ENCODE data around the gene USF2.

Gene USF2

GRCh38 chr19:35302446-35302845 lies 33.7 kb downstream of the USF2 start:
- no peak for DNase-seq

DNA sequence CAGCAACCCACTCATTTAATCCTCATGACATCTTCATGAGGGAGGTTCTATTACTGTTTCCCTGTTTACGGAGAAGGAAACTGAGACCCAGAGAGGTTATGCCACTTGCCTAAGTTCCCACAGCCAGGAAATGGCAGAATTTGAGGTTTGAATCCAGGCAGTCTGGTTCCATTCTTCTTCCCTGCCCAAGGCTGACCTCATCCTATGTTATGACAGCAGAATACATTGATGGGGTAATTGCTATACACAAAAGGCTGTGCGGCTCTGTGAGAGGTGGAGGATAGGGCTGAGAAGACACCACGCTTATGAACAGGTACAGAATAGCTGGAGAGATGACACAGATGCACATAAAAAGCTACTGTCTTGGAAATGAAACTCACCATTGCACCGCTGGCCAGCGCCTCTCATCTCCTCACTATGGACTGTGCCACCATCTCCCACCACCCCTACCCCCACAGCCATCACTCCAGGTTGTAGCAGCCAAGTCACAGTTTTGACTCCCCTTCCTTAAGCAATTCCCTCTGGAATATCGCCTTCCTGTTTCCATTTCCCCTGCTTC lies 34.7 kb downstream of the USF2 start:
- DNase-seq, result no peak

- DNase-seq, result no peak
These were observed 35.3 kb downstream of the USF2 start for GRCh38 chr19:35304036-35304435.

- no peak for DNase-seq
These were observed 36.4 kb downstream of the USF2 start for GRCh38 chr19:35305181-35305580.

GRCh38 chr19:35306473-35307246 lies 37.9 kb downstream of the USF2 start:
- no peak for DNase-seq

DNA sequence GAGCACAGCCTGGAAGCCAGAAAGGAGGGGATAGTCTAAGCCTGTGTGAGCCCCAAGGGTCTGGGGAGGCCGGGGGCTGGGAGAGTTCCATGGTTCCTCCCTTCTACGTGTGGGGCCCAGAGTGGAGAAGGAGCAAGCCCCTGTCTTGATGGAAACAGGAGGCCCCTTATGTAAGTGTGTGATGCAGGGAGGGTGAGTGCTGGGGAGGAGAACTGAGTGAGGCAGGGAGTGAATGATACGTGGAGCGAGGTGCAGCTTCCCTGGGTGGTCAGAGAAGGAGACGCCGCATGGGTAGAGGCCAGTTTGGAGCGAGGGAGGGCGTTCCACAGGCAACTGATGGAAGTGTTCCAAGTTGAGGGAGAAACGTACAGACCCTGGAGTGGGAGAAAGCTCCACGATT lies 39.2 kb downstream of the USF2 start:
- DNase-seq, result no peak

GRCh38 chr19:35308910-35309309 lies 40.1 kb downstream of the USF2 start:
- DNase-seq, result no peak

GRCh38 chr19:35309481-35310279 lies 40.9 kb downstream of the USF2 start:
- DNase-seq, result no peak

DNA sequence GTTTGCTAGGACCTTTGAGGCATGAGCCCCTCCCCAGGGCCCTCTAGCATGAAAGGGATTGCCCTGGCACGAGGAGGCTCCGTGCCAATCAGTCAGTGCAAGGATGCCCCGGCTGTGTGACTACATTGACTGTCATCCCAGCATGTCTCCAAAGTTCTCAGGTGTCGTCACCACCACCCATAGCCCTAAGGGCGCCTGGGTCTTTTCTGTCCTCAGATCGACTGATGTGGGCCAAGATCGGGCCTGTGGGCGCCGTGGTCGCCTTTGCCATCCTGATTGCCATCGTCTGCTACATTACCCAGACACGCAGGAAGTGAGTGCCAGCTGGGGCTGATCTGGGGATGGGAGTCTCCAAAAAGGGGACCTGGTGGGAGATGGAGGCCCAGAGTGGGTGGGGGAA lies 41.6 kb downstream of the USF2 start:
- DNase-seq, result no peak

GRCh38 chr19:35310811-35311465 lies 42.2 kb downstream of the USF2 start:
- no peak for DNase-seq

DNA sequence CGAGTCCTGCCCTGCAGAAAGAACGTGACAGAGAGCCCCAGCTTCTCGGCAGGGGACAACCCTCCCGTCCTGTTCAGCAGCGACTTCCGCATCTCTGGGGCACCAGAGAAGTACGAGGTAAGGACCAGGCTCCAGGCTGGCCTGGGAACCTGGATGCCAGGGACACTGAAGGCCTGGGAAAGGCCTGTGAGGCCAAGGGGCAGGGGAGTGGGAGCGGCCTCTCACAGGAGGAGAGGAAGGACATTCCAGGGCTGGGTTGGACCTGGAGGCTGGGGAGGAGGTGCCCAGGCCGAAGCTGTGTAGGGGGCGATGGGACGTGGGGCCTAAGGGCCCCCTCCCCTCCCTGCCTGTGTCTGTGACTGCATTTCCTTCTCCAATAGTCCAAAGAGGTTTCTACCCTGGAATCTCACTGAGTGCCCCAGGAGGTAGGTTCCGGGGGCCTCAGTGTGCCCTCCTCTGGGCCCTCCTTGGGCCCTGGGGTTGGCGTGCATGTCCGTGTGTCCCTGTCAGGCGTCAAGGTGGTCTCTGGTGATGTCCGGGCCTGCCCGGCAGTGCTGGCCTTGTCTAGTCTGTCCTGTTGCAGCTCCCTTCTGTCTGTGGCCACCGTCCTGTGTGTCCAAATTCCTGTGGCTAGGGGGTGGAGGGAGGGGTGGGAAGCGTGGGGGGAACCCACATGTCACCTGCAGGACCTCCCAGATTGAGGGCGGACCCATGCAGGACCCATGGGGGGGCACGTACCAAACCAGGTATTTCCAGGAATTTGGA lies 43.3 kb downstream of the USF2 start:
- no peak for DNase-seq

- no peak for DNase-seq
These were observed 44.8 kb downstream of the USF2 start for GRCh38 chr19:35313587-35313986.

DNA sequence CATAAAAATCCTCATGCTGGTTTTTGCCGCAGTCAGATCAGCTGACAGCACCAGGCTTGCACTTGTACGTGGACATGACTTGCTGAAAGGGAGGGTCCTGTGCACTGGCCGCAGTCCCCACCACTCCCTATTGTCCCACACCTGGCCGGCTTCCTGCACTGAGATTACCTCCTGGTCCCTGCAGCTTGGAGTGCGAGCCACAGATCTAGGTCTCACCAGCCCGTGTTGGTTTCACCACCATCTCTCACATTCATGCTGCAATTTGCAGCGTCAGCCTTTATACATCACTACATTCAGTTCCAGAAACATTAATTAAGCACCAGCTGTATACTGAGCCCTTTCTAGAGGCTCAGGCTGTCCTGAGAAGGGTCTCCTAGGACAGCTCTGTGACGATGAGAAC lies 45.3 kb downstream of the USF2 start:
- no peak for DNase-seq

- no peak for DNase-seq
These were observed 46.2 kb downstream of the USF2 start for GRCh38 chr19:35314858-35315470.

DNA sequence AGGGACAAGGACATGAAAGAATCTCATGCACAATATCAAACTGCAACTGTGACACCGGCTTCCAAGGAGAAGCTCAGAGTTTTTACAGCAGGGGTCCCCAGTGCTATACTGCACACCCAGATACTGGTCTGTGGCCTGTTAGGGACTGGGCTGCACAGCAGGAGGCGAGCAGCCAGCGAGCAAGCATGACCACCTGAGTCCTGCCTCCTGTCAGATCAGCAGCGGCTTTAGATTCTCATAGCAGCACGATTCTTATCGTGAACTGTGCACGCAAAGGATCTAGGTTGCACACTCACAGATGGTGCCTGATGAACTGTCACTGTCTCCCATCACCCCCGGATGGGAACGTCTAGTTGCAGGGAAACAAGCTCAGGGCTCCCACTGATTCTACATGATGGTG lies 47.1 kb downstream of the USF2 start:
- DNase-seq, result no peak

DNA sequence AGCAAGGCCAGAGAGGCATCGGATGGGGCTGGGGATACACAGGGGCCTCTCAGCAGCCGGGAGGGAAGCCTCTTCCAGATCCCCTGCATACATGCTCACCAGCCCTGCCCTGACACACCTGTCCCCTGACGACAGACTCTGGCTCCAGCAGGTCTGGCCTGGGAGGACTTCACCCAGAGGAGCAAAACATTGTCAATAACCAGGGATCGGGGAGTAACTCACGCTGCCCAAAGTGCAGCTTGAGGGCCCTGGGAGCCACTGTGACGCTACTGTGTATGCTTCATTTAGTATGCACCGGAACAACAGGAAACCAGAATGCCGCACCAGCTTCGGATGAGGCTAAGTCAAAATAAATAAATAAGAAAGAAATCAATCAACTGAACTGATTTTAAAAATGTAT lies 47.8 kb downstream of the USF2 start:
- no peak for DNase-seq

DNA sequence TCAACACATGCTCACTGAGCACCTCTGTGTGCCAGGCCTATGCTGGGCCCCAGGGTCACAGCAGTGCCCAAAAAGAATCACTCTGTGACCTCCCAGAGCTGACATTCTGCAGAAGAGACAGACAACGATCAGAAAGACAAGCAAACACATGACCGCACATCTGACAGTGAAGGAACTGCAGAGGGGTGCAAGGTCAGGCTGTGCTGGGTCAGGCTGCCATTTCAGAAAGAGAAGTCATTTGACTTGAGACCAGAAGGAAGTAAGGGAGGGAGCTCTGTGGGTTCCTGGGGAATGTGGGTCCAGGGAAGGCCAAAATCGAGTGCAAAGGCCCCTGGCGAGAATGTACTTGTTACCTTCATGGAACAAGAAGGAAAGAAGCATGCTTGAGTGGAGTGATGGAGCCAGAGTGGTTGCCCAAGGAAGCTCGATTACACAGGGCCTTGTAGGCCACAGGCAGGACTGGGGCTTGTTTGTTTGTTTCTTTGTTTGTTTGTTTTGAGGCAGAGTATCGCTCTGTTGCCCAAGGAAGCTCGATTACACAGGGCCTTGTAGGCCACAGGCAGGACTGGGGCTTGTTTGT lies 48.8 kb downstream of the USF2 start:
- no peak for DNase-seq

GRCh38 chr19:35318679-35319448 lies 50.1 kb downstream of the USF2 start:
- DNase-seq, result no peak

DNA sequence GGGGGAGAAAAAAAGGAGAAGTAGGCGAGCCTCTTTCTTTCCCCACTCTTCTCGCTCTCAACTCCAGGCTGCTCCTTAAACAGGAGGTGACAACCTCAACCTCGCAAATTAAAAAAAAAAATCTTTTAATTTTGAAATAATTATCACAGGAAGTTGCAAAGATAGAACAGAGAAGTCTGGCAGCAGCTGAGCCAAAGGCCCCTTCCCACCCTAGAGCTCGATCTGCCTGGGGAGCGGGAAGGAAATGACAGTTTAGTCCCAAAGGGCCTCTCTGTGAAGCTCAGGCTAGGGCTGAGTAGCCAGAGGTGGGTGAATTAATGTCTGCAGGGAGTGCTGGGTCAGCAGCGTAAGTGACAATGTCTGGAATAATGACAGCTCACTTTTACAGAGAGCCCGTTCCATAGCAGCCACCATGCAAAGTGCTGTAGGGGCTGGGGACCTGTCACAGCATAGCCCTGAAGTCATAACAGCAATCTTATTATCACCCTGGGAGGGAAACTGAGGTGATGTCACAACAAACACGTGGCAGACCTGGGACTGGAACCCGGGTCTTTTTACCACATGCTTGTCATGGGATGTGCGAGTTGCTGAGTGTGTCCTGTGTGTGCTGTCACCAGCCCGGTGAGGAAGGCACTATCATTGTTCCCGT lies 51.4 kb downstream of the USF2 start:
- DNase-seq, result no peak

- DNase-seq, result no peak
These were observed 52.5 kb downstream of the USF2 start for GRCh38 chr19:35321291-35321690.

- no peak for DNase-seq
These were observed 53.3 kb downstream of the USF2 start for GRCh38 chr19:35322014-35322413.
